H1 (cell line): ENCODE measurements around the gene TSTD2. TPM values are rescaled to one million over a fixed set of nuclear protein-coding genes. Genes with fewer than 3 reads are reported as not detected.

Source experiments
- CTCF ChIA-PET: fragments of 300-600 bp; sonication (Branson Sonifier 250); formaldehyde crosslinking; loops from one replicate; lab custom pipeline; 2021; ENCODE audit not compliant: partially characterized antibody; lab: Charles Lee
- POLR2A ChIA-PET: fragments of 300-600 bp; sonication (Branson Sonifier 250); formaldehyde crosslinking; loops from one replicate; lab custom pipeline; 2021; ENCODE audit warnings: inconsistent platforms; ENCODE audit not compliant: partially characterized antibody; lab: Charles Lee
- DNase-seq, 2 experiments: peaks; one replicate each; pipeline versions ENCODE4 v3.0.0 to v3.0.0-alpha.2; 2010 to 2022; ENCODE audit warnings: low spot score in 2 of 2, low read depth in 1 of 2, mixed read lengths in 1 of 2
- FAIRE-seq: peaks from 2 replicates; lab custom pipeline; 2011; peaks lifted over from hg19 to GRCh38; lab: Jason Lieb, UNC
- H2AFZ ChIP-seq: 2 replicates; pipeline ENCODE4 v1.8.1; 2012; ENCODE audit warnings: low read length, inconsistent platforms
- H2AK5ac ChIP-seq: 2 replicates; pipeline ENCODE4 v1.6.1; 2013; ENCODE audit warnings: low read depth, low read length
- H2BK120ac ChIP-seq: replicated peaks from 2 replicates; pipeline ENCODE3; 2013; ENCODE audit warnings: low read depth, low read length, inconsistent platforms
- H2BK12ac ChIP-seq: 2 replicates; pipeline ENCODE4 v1.6.1; 2013; ENCODE audit warnings: low read depth, low read length
- H2BK15ac ChIP-seq: 2 replicates; pipeline ENCODE4 v1.6.1; 2013; ENCODE audit warnings: low read length
- H2BK20ac ChIP-seq: 2 replicates; pipeline ENCODE4 v1.6.1; 2013; ENCODE audit warnings: low read length
- H2BK5ac ChIP-seq: 2 replicates; pipeline ENCODE4 v1.6.1; 2013; ENCODE audit warnings: low read depth, low read length
- H3K14ac ChIP-seq: 2 replicates; pipeline ENCODE4 v1.6.1; 2013; ENCODE audit warnings: inconsistent platforms; ENCODE audit not compliant: insufficient read length
- H3K18ac ChIP-seq: 2 replicates; pipeline ENCODE4 v1.6.1; 2013; ENCODE audit warnings: low read length; ENCODE audit errors: extremely low read depth
- H3K23ac ChIP-seq: 2 replicates; pipeline ENCODE4 v1.6.1; 2013; ENCODE audit warnings: inconsistent platforms; ENCODE audit not compliant: insufficient read length
- H3K23me2 ChIP-seq: 2 replicates; pipeline ENCODE4 v1.6.1; 2013; ENCODE audit warnings: low read depth, low read length
- H3K27ac ChIP-seq: 2 replicates; pipeline ENCODE4 v1.6.1; 2011; ENCODE audit warnings: low read depth, low read length, inconsistent platforms
- H3K27me3 ChIP-seq, 4 experiments: replicated peaks in 1 of 4; 1 replicate in 1 of 4; 2 replicates in 3 of 4; pipeline versions ENCODE4 v1.6.1 to v1.8.1; 2011 to 2013; ENCODE audit warnings: low read length in 3 of 4, mild to moderate bottlenecking in 3 of 4, inconsistent platforms in 2 of 4, mixed read lengths in 2 of 4, moderate library complexity in 1 of 4; ENCODE audit not compliant: control insufficient read depth in 3 of 4, insufficient read depth in 3 of 4; ENCODE audit errors: extremely low read depth in 1 of 4
- H3K36me3 ChIP-seq, 4 experiments: 2 replicates each; pipeline versions ENCODE4 v1.6.1 to v1.8.1; 2011 to 2013; ENCODE audit warnings: mild to moderate bottlenecking in 4 of 4, low read length in 3 of 4, moderate library complexity in 2 of 4, control low read depth in 1 of 4, inconsistent platforms in 1 of 4; ENCODE audit not compliant: insufficient read depth in 4 of 4, control insufficient read depth in 2 of 4
- H3K4ac ChIP-seq: replicated peaks from 2 replicates; pipeline ENCODE3; 2013; ENCODE audit warnings: low read length, low read depth, mixed read lengths, inconsistent platforms; ENCODE audit not compliant: insufficient read length
- H3K4me1 ChIP-seq, 4 experiments: replicated peaks in 1 of 4; 1 replicate in 1 of 4; 2 replicates in 3 of 4; pipeline versions ENCODE4 v1.6.1 to v1.8.1; 2011 to 2013; ENCODE audit warnings: low read length in 3 of 4, inconsistent platforms in 2 of 4, mixed read lengths in 1 of 4; ENCODE audit not compliant: insufficient read depth in 4 of 4, control insufficient read depth in 3 of 4
- H3K4me2 ChIP-seq, 2 experiments: 2 replicates each; pipeline versions ENCODE4 v1.6.1 to v1.8.1; 2011 to 2013; ENCODE audit warnings: low read depth in 2 of 2, low read length in 2 of 2, control low read depth in 1 of 2, inconsistent platforms in 1 of 2, mild to moderate bottlenecking in 1 of 2; ENCODE audit not compliant: insufficient read depth in 1 of 2
- H3K4me3 ChIP-seq, 4 experiments: fragments of 200-600, 300-600 bp in 1 of 4; sonication (generic), shearing (Covaris generic), sonication (Bioruptor Twin) in 1 of 4; 2 replicates each; pipeline versions ENCODE4 v1.5.1 to v1.8.1; 2011 to 2016; ENCODE audit warnings: low read length in 4 of 4, low read depth in 3 of 4, control low read depth in 2 of 4, inconsistent platforms in 2 of 4, mild to moderate bottlenecking in 2 of 4, mixed read lengths in 1 of 4, moderate library complexity in 1 of 4; ENCODE audit not compliant: insufficient read depth in 2 of 4; ENCODE audit errors: extremely low read depth in 1 of 4
- H3K56ac ChIP-seq: replicated peaks from 2 replicates; pipeline ENCODE3; 2013; ENCODE audit warnings: low read depth, mild to moderate bottlenecking, mixed read lengths, low read length, inconsistent platforms; ENCODE audit not compliant: insufficient read length
- H3K79me1 ChIP-seq: 2 replicates; pipeline ENCODE4 v1.6.1; 2013; ENCODE audit warnings: low read depth, low read length, control low read depth
- H3K79me2 ChIP-seq, 2 experiments: 2 replicates each; pipeline versions ENCODE4 v1.6.1 to v1.8.1; 2012 to 2013; ENCODE audit warnings: low read length in 2 of 2, mild to moderate bottlenecking in 2 of 2, inconsistent platforms in 1 of 2; ENCODE audit not compliant: insufficient read depth in 2 of 2, control insufficient read depth in 1 of 2
- H3K9ac ChIP-seq, 4 experiments: replicated peaks in 1 of 4; 1 replicate in 1 of 4; 2 replicates in 3 of 4; pipeline versions ENCODE4 v1.6.1 to v1.8.1; 2011 to 2013; ENCODE audit warnings: low read depth in 3 of 4, low read length in 3 of 4, control low read depth in 2 of 4, mild to moderate bottlenecking in 2 of 4, moderate library complexity in 2 of 4, inconsistent platforms in 1 of 4; ENCODE audit errors: extremely low read depth in 1 of 4
- H3K9me3 ChIP-seq, 2 experiments: 2 replicates each; pipeline versions ENCODE4 v1.6.1 to v1.8.1; 2012 to 2013; ENCODE audit warnings: mild to moderate bottlenecking in 2 of 2, moderate library complexity in 2 of 2, control low read depth in 1 of 2, inconsistent platforms in 1 of 2, low read depth in 1 of 2, low read length in 1 of 2, mixed read lengths in 1 of 2; ENCODE audit not compliant: insufficient read depth in 2 of 2
- H4K20me1 ChIP-seq, 2 experiments: replicated peaks in 1 of 2; 2 replicates each; pipeline versions ENCODE3 to v1.8.1; 2011 to 2013; ENCODE audit warnings: inconsistent platforms in 2 of 2, low read length in 2 of 2, mild to moderate bottlenecking in 1 of 2; ENCODE audit not compliant: insufficient read depth in 2 of 2, control insufficient read depth in 1 of 2
- H4K5ac ChIP-seq: 2 replicates; pipeline ENCODE4 v1.6.1; 2013; ENCODE audit warnings: low read length, low read depth, mixed read lengths, inconsistent platforms; ENCODE audit not compliant: insufficient read length
- H4K8ac ChIP-seq: 2 replicates; pipeline ENCODE4 v1.8.0; 2013; ENCODE audit warnings: mild to moderate bottlenecking, moderate library complexity, low read length, inconsistent platforms; ENCODE audit not compliant: insufficient read depth; ENCODE audit errors: extremely low read depth
- H4K91ac ChIP-seq: replicated peaks from 2 replicates; pipeline ENCODE3; 2013; ENCODE audit warnings: low read length, mixed read lengths, inconsistent platforms; ENCODE audit not compliant: insufficient read length
- ASH2L ChIP-seq: fragments of 200-600, 300-600 bp; sonication (generic); IDR thresholded peaks from one replicate; pipeline ENCODE4 v1.7.1; 2017; ENCODE audit warnings: low read length
- CREB1 ChIP-seq: IDR thresholded peaks from 2 replicates; pipeline ENCODE4 v1.6.1; 2012; ENCODE audit warnings: inconsistent platforms
- GABPA ChIP-seq: IDR thresholded peaks from 2 replicates; pipeline ENCODE4 v1.6.1; 2011; ENCODE audit warnings: mild to moderate bottlenecking, low read length, moderate library complexity, borderline replicate concordance; ENCODE audit not compliant: insufficient read depth
- SIX5 ChIP-seq: IDR thresholded peaks from 2 replicates; pipeline ENCODE4 v1.6.1; 2011; ENCODE audit warnings: mild to moderate bottlenecking, low read depth, low read length
- TBP ChIP-seq: IDR thresholded peaks from 2 replicates; pipeline ENCODE4 v1.6.1; 2011; ENCODE audit warnings: low read depth, low read length, improper control_type of control experiment
- TCF12 ChIP-seq: IDR thresholded peaks from 2 replicates; pipeline ENCODE4 v1.6.1; 2011; ENCODE audit warnings: low read depth, mild to moderate bottlenecking, low read length
- ZNF274 ChIP-seq: IDR thresholded peaks from 2 replicates; pipeline ENCODE4 v1.7.0; 2012; ENCODE audit warnings: low read length, borderline replicate concordance; ENCODE audit errors: extremely low read depth
- WGBS, 2 experiments: shearing (Covaris generic) in 1 of 2; methylation state at CpG; one replicate each; pipeline versions ENCODE4 v1.1.6 to v1.1.7; 2013 to 2015; ENCODE audit warnings: low lambda C conversion rate in 2 of 2, mixed read lengths in 2 of 2, inconsistent platforms in 1 of 2, low coverage in 1 of 2, missing lambda C conversion rate in 1 of 2; ENCODE audit not compliant: insufficient replicate concordance in 2 of 2, insufficient coverage in 1 of 2, insufficient read length in 1 of 2; ENCODE audit errors: extremely low coverage in 1 of 2, missing lambda C conversion rate in 1 of 2; 5-methylcytosine and 5-hydroxymethylcytosine counted together
- polyA plus RNA-seq, 7 experiments: library from polyadenylated mRNA; depleted of rRNA in 3 of 7; stranded (reverse) in 5 of 7; unstranded in 2 of 7; fragments of >200 nt in 5 of 7; fragments of 200-250 nt in 2 of 7; gene quantifications; 1 replicate in 5 of 7; 2 replicates in 1 of 7; 4 replicates in 1 of 7; pipeline versions ENCODE4 v1.2.1 to v1.2.3, GENCODE V29; 2011 to 2013; ENCODE audit warnings: missing spikeins in 2 of 7, mixed read lengths in 2 of 7
- total RNA-seq: library from RNA; stranded (reverse); fragmentation: NEBNext Ultra II Directional; extraction: Animal tissue kit (Norgen Biotek cat#: 25700); gene quantifications from 2 replicates; pipeline ENCODE4 v1.2.1, GENCODE V29; 2021

The TSTD2 gene
- total and polyA plus RNA-seq, 2 of the 8 experiments (the other 6 are each of a cell fraction or from before 2014, with no cell fraction given), result 16.1 to 17.5 TPM

GRCh38 chr9:97625620-97626019, 7.5 kb downstream of the TSTD2 start:
- no peak overlapping the region for H3K23ac ChIP-seq
- no peak overlapping the region for H3K4ac ChIP-seq
- H2AFZ ChIP-seq, result no peak overlapping the region
- POLR2A ChIA-PET, result no interaction called here
- H4K91ac ChIP-seq, result no peak overlapping the region
- CTCF ChIA-PET, result interaction anchor here (2.2 to 2.4 kb wide), 2 partner anchors 9 to 27 kb away, joined by 9 to 10 read pairs; no protein-coding TSS in a partner anchor
- H2BK20ac ChIP-seq, result no peak overlapping the region
- DNase-seq (no peak), FAIRE-seq (no peak)
- H3K4me1 ChIP-seq, result peaks cover 0 to 11% (median 1%) of the 10 kb centered on the region in 4 experiments; a peak in 2 of 7 replicates
- H3K4me2 ChIP-seq, result no peak overlapping the region
- peaks cover 3 to 5% of the 10 kb centered on the region in 2 experiments for H4K20me1 ChIP-seq
- H4K8ac ChIP-seq, result no peak overlapping the region
- no peak overlapping the region for H3K56ac ChIP-seq
- H3K18ac ChIP-seq, result no peak overlapping the region
- H3K79me1 ChIP-seq, result peaks cover 8% of the 10 kb centered on the region; the same call in 1 of the 2 replicates
- no peak overlapping the region for H3K9ac ChIP-seq
- H3K9me3 ChIP-seq, result peaks cover 12 to 17% of the 10 kb centered on the region in 2 experiments
- no peaks in the 10 kb centered on the region for H3K27me3 ChIP-seq
- H2AK5ac ChIP-seq, result no peak overlapping the region
- no peaks in the 10 kb centered on the region for H3K23me2 ChIP-seq
- no peak overlapping the region for H4K5ac ChIP-seq
- H3K4me3 ChIP-seq, result no peak overlapping the region
- H2BK15ac ChIP-seq, result no peak overlapping the region
- H3K14ac ChIP-seq, result no peak overlapping the region
- H2BK120ac ChIP-seq, result no peak overlapping the region
- H3K36me3 ChIP-seq, result peaks cover 0 to 45% (median 28%) of the 10 kb centered on the region in 4 experiments; a peak in 7 of 8 replicates
- no peak overlapping the region for H2BK5ac ChIP-seq
- H3K27ac ChIP-seq, result no peak overlapping the region
- H3K79me2 ChIP-seq, result peaks cover 3 to 39% of the 10 kb centered on the region in 2 experiments
- 69% methylated on average over 3 of the region's 3 CpGs; no CpG with 5 or more reads in 1 of the 2 experiments for WGBS, 2 experiments
- no peak overlapping the region for H2BK12ac ChIP-seq
- TF ChIP-seq SIX5, result no peak
- no peak for TF ChIP-seq ZNF274
- TF ChIP-seq ASH2L, result no peak
- TF ChIP-seq TCF12, result no peak
- TF ChIP-seq GABPA, result no peak
- no peak for TF ChIP-seq CREB1
- no peak for TF ChIP-seq TBP
